Duodenal mucosa (tissue), 2 donors: ENCODE results near the gene TBC1D14.

ENCODE experiments used
- H3K27ac ChIP-seq: one replicate; pipeline ENCODE4 v1.7.0; 2013; ENCODE audit warnings: low read depth, low read length
- H3K27me3 ChIP-seq, 2 donors: one replicate each; pipeline ENCODE4 v1.7.0; 2013; ENCODE audit warnings: low read length in 2 of 2, control low read depth in 1 of 2; ENCODE audit not compliant: insufficient read depth in 2 of 2, control insufficient read depth in 1 of 2
- H3K36me3 ChIP-seq, 2 donors: one replicate each; pipeline ENCODE4 v1.7.0; 2013; ENCODE audit warnings: low read length in 2 of 2, control low read depth in 1 of 2; ENCODE audit not compliant: insufficient read depth in 2 of 2, control insufficient read depth in 1 of 2
- H3K4me1 ChIP-seq, 2 donors: one replicate each; pipeline ENCODE4 v1.7.0; 2013; ENCODE audit warnings: low read length in 2 of 2, control low read depth in 1 of 2; ENCODE audit not compliant: insufficient read depth in 2 of 2, control insufficient read depth in 1 of 2
- H3K4me3 ChIP-seq, 2 donors: one replicate each; pipeline ENCODE4 v1.7.0; 2013; ENCODE audit warnings: low read length in 2 of 2, low read depth in 1 of 2
- H3K9ac ChIP-seq, 2 donors: one replicate each; pipeline ENCODE4 v1.7.0; 2013; ENCODE audit warnings: low read length in 2 of 2, low read depth in 1 of 2
- H3K9me3 ChIP-seq, 2 donors: one replicate each; pipeline ENCODE4 v1.7.0; 2013; ENCODE audit warnings: low read length in 2 of 2, control low read depth in 1 of 2; ENCODE audit not compliant: control insufficient read depth in 1 of 2

TBC1D14 gene

DNA sequence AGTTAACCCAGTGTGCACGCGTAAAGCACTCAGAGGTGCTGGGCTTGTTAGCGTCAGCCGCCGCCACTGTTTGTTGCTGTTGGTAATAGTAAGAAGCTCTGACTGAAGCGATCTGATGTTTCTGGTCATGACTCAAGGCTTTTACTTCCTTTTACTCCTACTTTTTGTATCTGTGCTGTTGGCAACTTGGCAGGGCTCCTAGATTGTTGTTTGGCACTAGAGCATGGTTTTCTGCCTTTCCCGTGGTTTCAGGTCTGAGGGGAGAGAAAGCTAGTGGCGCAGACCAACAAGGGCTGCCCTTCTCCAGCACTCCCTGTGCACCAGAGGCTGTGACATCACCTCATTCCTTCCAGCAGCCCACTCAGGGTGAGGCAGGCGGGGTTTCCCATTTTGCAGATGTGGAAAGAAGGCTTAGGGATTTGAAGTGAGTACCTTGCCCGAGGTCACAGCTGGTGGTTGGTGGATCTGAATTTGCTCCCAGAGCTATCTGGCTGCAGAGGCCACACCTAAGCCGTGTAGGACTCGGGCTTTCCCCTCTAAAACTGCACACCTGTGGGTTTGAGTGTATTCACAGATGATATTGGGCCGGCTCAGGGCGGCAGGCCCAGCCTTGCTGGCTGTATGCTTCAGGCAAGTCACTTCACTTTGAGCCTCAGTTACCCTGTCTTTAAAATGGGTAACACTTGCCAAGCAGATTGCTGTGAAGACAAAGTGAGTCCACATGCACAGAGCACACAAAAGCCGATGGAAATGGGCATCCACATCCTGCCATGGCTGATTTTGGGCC lies 82.3 kb downstream of the TBC1D14 start:
- Histone ChIP-seq H3K27me3 (no peaks in the 10 kb centered on the region), H3K4me1 (peaks cover 35 to 43% of the 10 kb centered on the region in 2 donors), H3K36me3 (peaks cover 14 to 37% of the 10 kb centered on the region in 2 donors), H3K9me3 (no peaks in the 10 kb centered on the region), H3K4me3 (no peak overlapping the region), H3K9ac (no peak overlapping the region), H3K27ac (no peak overlapping the region)

GRCh38 chr4:6992728-6993677 lies 83.4 kb downstream of the TBC1D14 start:
- H3K9me3 ChIP-seq, result no peaks in the 10 kb centered on the region
- H3K9ac ChIP-seq, result no peak overlapping the region
- no peak overlapping the region for H3K4me3 ChIP-seq
- no peaks in the 10 kb centered on the region for H3K27me3 ChIP-seq
- H3K27ac ChIP-seq, result no peak overlapping the region
- peaks cover 29 to 36% of the 10 kb centered on the region in 2 donors for H3K4me1 ChIP-seq
- peaks cover 14 to 38% of the 10 kb centered on the region in 2 donors for H3K36me3 ChIP-seq

GRCh38 chr4:6996481-6996880 lies 86.9 kb downstream of the TBC1D14 start:
- Histone ChIP-seq H3K4me1 (peaks cover 12 to 15% of the 10 kb centered on the region in 2 donors), H3K9me3 (no peaks in the 10 kb centered on the region), H3K4me3 (no peak overlapping the region), H3K27ac (no peak overlapping the region), H3K36me3 (peaks cover 41 to 68% of the 10 kb centered on the region in 2 donors), H3K9ac (no peak overlapping the region), H3K27me3 (no peaks in the 10 kb centered on the region)

GRCh38 chr4:6999172-7000086 lies 89.8 kb downstream of the TBC1D14 start:
- Histone ChIP-seq H3K4me3 (no peak overlapping the region), H3K27ac (no peak overlapping the region), H3K36me3 (peaks cover 42 to 86% of the 10 kb centered on the region in 2 donors), H3K27me3 (no peaks in the 10 kb centered on the region), H3K9ac (no peak overlapping the region), H3K9me3 (no peaks in the 10 kb centered on the region), H3K4me1 (no peaks in the 10 kb centered on the region)

DNA sequence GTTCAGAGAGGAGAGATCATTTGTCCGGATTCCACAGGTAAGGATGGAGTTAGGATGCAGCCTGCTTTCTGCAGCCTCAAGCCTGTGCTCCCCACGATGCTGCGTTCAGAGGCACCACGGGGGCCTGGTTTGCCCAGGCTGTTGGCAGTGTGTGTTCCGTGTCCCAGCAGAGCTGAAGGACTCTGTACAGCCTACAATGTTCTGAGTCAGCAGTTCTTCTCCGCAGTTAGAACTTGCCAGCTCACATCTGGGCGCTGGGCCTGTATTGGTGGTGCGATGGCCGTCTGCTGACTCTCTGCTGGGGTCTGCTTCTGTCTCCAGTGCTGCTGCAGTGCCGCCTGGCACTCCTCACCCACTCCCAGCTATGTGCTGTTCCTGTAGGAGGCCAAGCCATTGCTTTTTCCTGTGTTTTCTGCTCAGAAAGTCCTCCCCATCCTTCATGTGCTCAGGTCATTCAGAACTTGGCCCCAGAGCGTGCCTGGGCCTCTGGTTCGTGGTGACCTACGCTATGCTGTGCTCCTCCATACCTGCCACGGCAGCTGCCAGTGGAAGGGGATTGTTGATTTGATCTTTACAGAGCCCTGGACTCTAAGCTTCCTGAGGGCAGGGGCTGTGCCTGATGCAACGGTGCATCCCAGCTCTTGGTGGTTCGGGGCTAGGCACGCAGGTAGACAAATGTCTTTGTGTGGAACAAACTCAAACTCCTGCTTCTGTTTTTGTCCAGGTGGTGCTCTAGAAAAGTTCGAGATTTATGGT lies 91.0 kb downstream of the TBC1D14 start:
- H3K9me3 ChIP-seq, result no peaks in the 10 kb centered on the region
- no peaks in the 10 kb centered on the region for H3K4me1 ChIP-seq
- no peak overlapping the region for H3K9ac ChIP-seq
- peaks cover 42 to 81% of the 10 kb centered on the region in 2 donors for H3K36me3 ChIP-seq
- H3K4me3 ChIP-seq, result no peak overlapping the region
- H3K27me3 ChIP-seq, result no peaks in the 10 kb centered on the region
- H3K27ac ChIP-seq, result no peak overlapping the region

- Histone ChIP-seq H3K9me3 (no peaks in the 10 kb centered on the region), H3K36me3 (peaks cover 39 to 82% of the 10 kb centered on the region in 2 donors), H3K27me3 (no peaks in the 10 kb centered on the region), H3K4me3 (no peak overlapping the region), H3K9ac (no peak overlapping the region), H3K27ac (no peak overlapping the region), H3K4me1 (no peaks in the 10 kb centered on the region)
Measured at GRCh38 chr4:7001271-7001670, 91.6 kb downstream of the TBC1D14 start.

GRCh38 chr4:7002336-7002735 lies 92.7 kb downstream of the TBC1D14 start:
- Histone ChIP-seq H3K4me3 (no peak overlapping the region), H3K36me3 (peaks cover 39 to 78% of the 10 kb centered on the region in 2 donors), H3K27ac (no peak overlapping the region), H3K9ac (no peak overlapping the region), H3K9me3 (no peaks in the 10 kb centered on the region), H3K4me1 (peaks cover 7% of the 10 kb centered on the region in 2 donors), H3K27me3 (no peaks in the 10 kb centered on the region)

DNA sequence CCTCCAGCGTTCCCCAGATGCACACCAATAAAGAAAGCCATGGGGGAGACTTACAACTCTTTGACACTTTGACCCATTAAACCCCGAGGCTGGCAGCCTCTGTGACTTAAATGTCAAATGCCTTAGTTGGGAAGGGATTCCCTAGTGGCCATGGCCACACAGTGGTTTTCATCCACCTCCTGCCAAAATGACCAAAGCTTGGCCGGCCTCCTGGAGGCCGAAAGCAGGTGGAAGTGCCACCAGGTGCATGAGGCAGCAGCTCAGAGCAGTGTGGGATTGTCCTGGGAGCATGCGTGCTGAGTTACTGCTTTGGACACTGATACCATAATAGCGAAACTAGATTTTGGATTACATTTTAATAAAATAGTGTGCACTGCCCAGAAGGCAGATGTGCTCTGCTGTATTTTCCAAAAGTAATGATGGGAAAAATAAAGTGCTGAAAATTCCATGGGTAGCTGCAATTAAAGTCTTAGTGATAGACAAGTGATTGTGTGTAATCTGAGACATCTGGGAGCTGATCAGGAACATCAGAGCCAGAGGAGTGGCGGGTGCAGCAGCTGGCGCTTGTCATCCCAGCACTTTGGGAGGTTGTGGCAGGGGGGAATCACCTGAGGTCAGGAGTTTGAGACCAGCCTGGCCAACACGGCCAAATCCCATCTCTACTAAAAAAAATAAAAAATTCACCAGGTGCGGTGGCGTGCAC lies 93.7 kb downstream of the TBC1D14 start:
- Histone ChIP-seq H3K27ac (no peak overlapping the region), H3K36me3 (peaks cover 39 to 76% of the 10 kb centered on the region in 2 donors)

DNA sequence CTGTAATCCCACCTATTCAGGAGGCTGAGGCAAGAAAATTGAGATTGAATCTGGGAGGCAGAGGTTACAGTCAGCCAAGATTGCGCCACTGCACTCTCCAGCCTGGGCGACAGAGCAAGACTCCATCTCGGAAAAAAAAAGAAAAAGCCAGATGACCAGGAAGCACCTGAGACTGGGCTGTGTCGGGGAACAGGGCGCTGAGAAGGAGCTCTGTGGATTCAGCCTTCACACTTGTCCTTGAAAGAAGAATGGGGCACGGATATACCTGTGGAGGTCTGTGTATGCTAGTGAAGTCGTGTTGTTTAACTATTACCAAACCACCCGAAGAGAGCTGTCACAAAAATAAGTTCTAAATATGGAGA lies 94.2 kb downstream of the TBC1D14 start:
- peaks cover 13 to 14% of the 10 kb centered on the region in 2 donors for H3K4me1 ChIP-seq
- H3K9ac ChIP-seq, result no peak overlapping the region
- no peaks in the 10 kb centered on the region for H3K27me3 ChIP-seq
- no peak overlapping the region for H3K4me3 ChIP-seq
- H3K36me3 ChIP-seq, result peaks cover 36 to 75% of the 10 kb centered on the region in 2 donors
- H3K9me3 ChIP-seq, result no peaks in the 10 kb centered on the region
- no peak overlapping the region for H3K27ac ChIP-seq

More for the DNA sequence above, 93.7 kb downstream of the TBC1D14 start:
- peaks cover 13 to 14% of the 10 kb centered on the region in 2 donors for H3K4me1 ChIP-seq
- H3K9me3 ChIP-seq, result no peaks in the 10 kb centered on the region
- no peak overlapping the region for H3K9ac ChIP-seq
- no peaks in the 10 kb centered on the region for H3K27me3 ChIP-seq
- H3K4me3 ChIP-seq, result no peak overlapping the region
